LNCaP clone FGC (cell line): Measurements from ENCODE around the gene PPT2.

Source experiments
- DNase-seq: peaks from one replicate; pipeline ENCODE4 v3.0.0-alpha.2; 2011; ENCODE audit warnings: low read depth
- H3K4me3 ChIP-seq: 2 replicates; pipeline ENCODE4 v1.5.1; 2011; ENCODE audit warnings: mild to moderate bottlenecking, low read depth, low read length, control low read depth
- CTCF ChIP-seq: IDR thresholded peaks from 2 replicates; pipeline ENCODE4 v1.5.1; 2012; ENCODE audit warnings: mild to moderate bottlenecking; ENCODE audit not compliant: control insufficient read depth, insufficient read depth; ENCODE audit errors: extremely low read depth

Gene PPT2

GRCh38 chr6:32195902-32196681 lies 42.2 kb downstream of the PPT2 start:
- no peak for TF ChIP-seq CTCF
- peak overlapping the region; percentile 89 for H3K4me3 ChIP-seq
- no peak for DNase-seq

- DNase-seq: no peak
- TF ChIP-seq CTCF: no peak
- peak overlapping the region; percentile 89 for H3K4me3 ChIP-seq
Observed at GRCh38 chr6:32196682-32197616, 43.0 kb downstream of the PPT2 start.

GRCh38 chr6:32198345-32198696 lies 44.4 kb downstream of the PPT2 start:
- no peak for DNase-seq
- TF ChIP-seq CTCF: no peak
- no peak overlapping the region for H3K4me3 ChIP-seq

- no peak for DNase-seq
- no peak for TF ChIP-seq CTCF
- H3K4me3 ChIP-seq: no peak overlapping the region
Observed at GRCh38 chr6:32198866-32199265, 44.9 kb downstream of the PPT2 start.

GRCh38 chr6:32200711-32201475 lies 47.0 kb downstream of the PPT2 start:
- no peak for DNase-seq
- no peak overlapping the region for H3K4me3 ChIP-seq
- TF ChIP-seq CTCF: no peak

- DNase-seq: no peak
- no peak for TF ChIP-seq CTCF
- no peak overlapping the region for H3K4me3 ChIP-seq
Observed at GRCh38 chr6:32202186-32202585, 48.2 kb downstream of the PPT2 start.
